Smooth muscle cell (in vitro differentiated cells): Measurements from ENCODE around the gene PRKAG2. TPM values are rescaled to one million over a fixed set of nuclear protein-coding genes. Genes with fewer than 3 reads are reported as not detected.

Experiments used
- DNase-seq: peaks from one replicate; lab custom pipeline; 2025; ENCODE audit not compliant: unreplicated experiment; lab: John Stamatoyannopoulos, UW
- H2AFZ ChIP-seq: fragments of 200-600 bp; sonication (generic); 2 replicates; pipeline ENCODE4 v1.6.0; 2016; ENCODE audit warnings: antibody characterized with exemption, low read depth, mild to moderate bottlenecking
- H3F3A ChIP-seq: fragments of 200-600 bp; sonication (generic); 2 replicates; pipeline ENCODE4 v1.6.0; 2017; ENCODE audit warnings: antibody characterized with exemption, low read depth
- H3K27ac ChIP-seq: fragments of 200-600 bp; sonication (generic); 2 replicates; pipeline ENCODE4 v1.5.1; 2016; ENCODE audit warnings: low read depth, mild to moderate bottlenecking
- H3K27me3 ChIP-seq: fragments of 200-600 bp; sonication (generic); 2 replicates; pipeline ENCODE4 v1.6.1; 2016; ENCODE audit warnings: low read depth, mild to moderate bottlenecking
- H3K36me3 ChIP-seq: fragments of 200-600 bp; sonication (generic); 2 replicates; pipeline ENCODE4 v1.5.1; 2016; ENCODE audit warnings: low read depth
- H3K4me1 ChIP-seq: fragments of 200-600 bp; sonication (generic); 2 replicates; pipeline ENCODE4 v1.5.1; 2016; ENCODE audit warnings: low read depth
- H3K4me2 ChIP-seq: fragments of 200-600 bp; sonication (generic); 2 replicates; pipeline ENCODE4 v1.6.0; 2016; ENCODE audit warnings: mild to moderate bottlenecking
- H3K4me3 ChIP-seq: fragments of 200-600 bp; sonication (generic); 2 replicates; pipeline ENCODE4 v1.5.1; 2016; ENCODE audit warnings: mild to moderate bottlenecking
- H3K79me2 ChIP-seq: fragments of 200-600 bp; sonication (generic); 2 replicates; pipeline ENCODE4 v1.6.0; 2016; ENCODE audit warnings: low read depth, mild to moderate bottlenecking
- H3K9ac ChIP-seq: fragments of 200-600 bp; sonication (generic); 2 replicates; pipeline ENCODE4 v1.6.0; 2016; ENCODE audit warnings: low read depth
- H3K9me3 ChIP-seq: fragments of 200-600 bp; sonication (generic); replicated peaks from 2 replicates; pipeline ENCODE4 v1.5.1; 2016; ENCODE audit warnings: low read depth
- H4K20me1 ChIP-seq: fragments of 200-600 bp; sonication (generic); 2 replicates; pipeline ENCODE4 v1.6.0; 2016; ENCODE audit warnings: low read depth
- CTCF ChIP-seq: fragments of 200-600 bp; sonication (generic); IDR thresholded peaks from 2 replicates; pipeline ENCODE4 v1.5.1; 2017; ENCODE audit warnings: borderline replicate concordance, mild to moderate bottlenecking, antibody characterized with exemption; ENCODE audit not compliant: insufficient read depth, poor library complexity, severe bottlenecking
- WGBS: methylation state at CpG from one replicate; pipeline ENCODE4 v1.1.7; 2016; ENCODE audit warnings: low lambda C conversion rate; 5-methylcytosine and 5-hydroxymethylcytosine counted together
- polyA plus RNA-seq: library from polyadenylated mRNA; unstranded; fragments of >200 nt; fragmentation: Nextera tagmentation; extraction: Ambion mirVana; gene quantifications from 2 replicates; pipeline ENCODE4 v1.2.1, GENCODE V29; 2016
- total RNA-seq: library from RNA; depleted of rRNA; stranded (reverse); fragments of >200 nt; gene quantifications from 2 replicates; pipeline ENCODE4 v1.2.3, GENCODE V29; 2014

PRKAG2 gene
- total and polyA plus RNA-seq, 2 experiments from 2014 or later, result 3.5 to 3.9 TPM

DNA sequence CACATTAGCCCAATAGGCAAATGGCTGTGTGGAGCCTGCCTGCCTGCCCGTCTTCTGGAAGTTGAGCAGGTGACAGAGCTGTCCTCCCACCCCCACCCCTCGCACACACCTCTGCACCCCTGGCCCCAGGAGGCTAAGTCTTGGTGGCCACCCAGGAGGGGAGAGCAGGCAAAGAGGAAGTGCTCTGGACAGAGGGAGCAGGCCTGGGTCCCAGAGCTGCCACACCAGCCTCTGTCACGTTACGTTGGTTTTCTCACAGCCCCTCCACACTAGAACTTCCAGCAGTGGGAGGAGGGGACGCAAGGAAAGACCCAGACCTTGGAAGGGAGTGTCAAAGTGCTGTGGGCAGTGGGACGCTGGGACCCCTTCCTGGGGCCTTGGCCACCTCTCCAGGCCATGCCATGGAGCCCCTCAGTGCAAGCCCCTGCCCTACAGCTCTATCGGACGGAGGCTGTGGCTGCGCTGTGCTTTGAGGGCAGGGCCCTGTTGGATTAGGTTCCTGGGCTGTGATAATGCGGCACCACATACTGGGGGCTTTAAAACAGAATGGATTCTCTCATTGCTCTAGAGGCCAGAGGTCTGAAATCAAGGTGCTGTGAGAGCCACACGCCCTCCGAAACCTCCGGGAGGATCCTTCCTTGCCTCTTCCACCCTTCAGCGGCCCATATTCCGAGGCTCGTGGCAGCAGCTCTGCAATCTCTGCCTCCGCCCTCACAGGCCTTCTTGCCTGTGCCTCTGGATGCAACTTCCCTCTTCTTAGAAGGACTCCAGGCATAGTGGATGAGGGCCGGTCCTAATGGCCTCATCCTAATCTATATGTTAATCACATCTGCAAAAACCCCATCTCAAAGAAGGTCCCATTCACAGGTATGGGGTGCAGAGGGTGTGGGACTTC, 9.9 kb downstream of the PRKAG2 start:
- no peak overlapping the region for H2AFZ ChIP-seq
- no peaks in the 10 kb centered on the region for H3K79me2 ChIP-seq
- WGBS, result 94% methylated on average over 18 of the region's 18 CpGs
- TF ChIP-seq CTCF, result no peak
- H3F3A ChIP-seq, result no peaks in the 10 kb centered on the region
- no peaks in the 10 kb centered on the region for H3K9me3 ChIP-seq
- no peaks in the 10 kb centered on the region for H3K4me1 ChIP-seq
- H3K4me3 ChIP-seq, result no peak overlapping the region
- no peaks in the 10 kb centered on the region for H3K27me3 ChIP-seq
- H3K4me2 ChIP-seq, result no peak overlapping the region
- no peak for DNase-seq
- H4K20me1 ChIP-seq, result no peaks in the 10 kb centered on the region
- no peaks in the 10 kb centered on the region for H3K36me3 ChIP-seq
- no peak overlapping the region for H3K9ac ChIP-seq
- no peak overlapping the region for H3K27ac ChIP-seq

DNA sequence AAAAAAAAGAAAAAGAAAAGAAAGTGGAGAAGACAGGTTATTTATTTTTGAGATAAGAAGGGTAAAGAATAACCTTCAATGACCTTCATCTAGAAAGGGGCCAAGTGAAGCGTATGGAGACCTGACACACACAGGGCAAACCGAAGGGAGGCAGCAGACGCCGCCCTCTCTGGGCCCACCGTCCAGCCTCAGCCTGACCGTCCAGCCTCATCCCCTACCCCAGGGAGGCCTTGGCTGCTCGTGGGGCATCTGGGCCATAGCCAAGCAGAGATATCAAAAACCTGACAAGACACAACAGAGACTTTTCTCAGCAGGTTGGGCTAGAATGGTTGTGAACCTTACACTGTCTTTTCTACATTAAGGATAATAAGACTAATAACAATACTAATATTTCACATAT, 10.9 kb downstream of the PRKAG2 start:
- H3K9me3 ChIP-seq, result no peaks in the 10 kb centered on the region
- no peak for TF ChIP-seq CTCF
- no peak overlapping the region for H2AFZ ChIP-seq
- H3F3A ChIP-seq, result no peaks in the 10 kb centered on the region
- H3K36me3 ChIP-seq, result no peaks in the 10 kb centered on the region
- no peak overlapping the region for H3K27ac ChIP-seq
- H3K79me2 ChIP-seq, result no peaks in the 10 kb centered on the region
- 92% methylated on average over 7 of the region's 7 CpGs for WGBS
- no peaks in the 10 kb centered on the region for H3K27me3 ChIP-seq
- DNase-seq, result no peak
- H3K4me3 ChIP-seq, result no peak overlapping the region
- no peaks in the 10 kb centered on the region for H3K4me1 ChIP-seq
- H3K4me2 ChIP-seq, result no peak overlapping the region
- H4K20me1 ChIP-seq, result no peaks in the 10 kb centered on the region
- no peak overlapping the region for H3K9ac ChIP-seq

DNA sequence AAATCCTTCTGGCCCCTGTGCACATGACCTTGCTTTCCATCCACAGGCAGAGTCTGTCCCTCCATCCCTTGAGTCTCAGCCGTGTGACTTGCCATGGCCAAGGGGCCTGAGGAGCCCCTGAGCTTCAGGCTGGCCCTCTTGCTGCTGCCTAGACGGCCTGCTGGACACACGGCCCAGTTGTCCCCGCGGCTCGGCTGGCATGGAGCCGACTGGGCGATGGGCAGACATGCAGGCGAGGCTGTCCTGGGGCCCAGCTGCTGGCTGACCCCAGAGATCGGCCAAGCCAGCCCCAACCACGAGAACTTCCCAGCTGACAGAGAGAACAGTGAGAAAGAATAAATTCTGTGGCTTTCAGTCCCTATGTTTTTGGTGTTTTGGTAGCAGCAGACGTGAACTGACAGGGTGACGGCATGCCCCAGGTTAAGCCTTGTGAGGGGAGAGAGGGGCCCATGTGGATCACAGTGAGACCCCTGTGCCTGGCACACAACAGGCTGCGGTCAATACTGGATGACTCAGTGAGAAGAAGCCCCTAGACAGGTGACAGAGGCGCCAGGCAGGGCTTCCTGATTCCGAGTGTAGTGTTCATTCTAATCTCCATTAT, 11.7 kb downstream of the PRKAG2 start:
- H3K4me1 ChIP-seq, result no peaks in the 10 kb centered on the region
- 90% methylated on average over 16 of the region's 16 CpGs for WGBS
- H3K9ac ChIP-seq, result no peak overlapping the region
- H3K79me2 ChIP-seq, result no peaks in the 10 kb centered on the region
- no peaks in the 10 kb centered on the region for H4K20me1 ChIP-seq
- no peaks in the 10 kb centered on the region for H3K36me3 ChIP-seq
- no peak for DNase-seq
- no peak overlapping the region for H3K4me3 ChIP-seq
- no peak overlapping the region for H2AFZ ChIP-seq
- H3K4me2 ChIP-seq, result no peak overlapping the region
- no peak for TF ChIP-seq CTCF
- H3K27me3 ChIP-seq, result no peaks in the 10 kb centered on the region
- H3K9me3 ChIP-seq, result no peaks in the 10 kb centered on the region
- H3F3A ChIP-seq, result no peaks in the 10 kb centered on the region
- H3K27ac ChIP-seq, result no peak overlapping the region

- WGBS, result 94% methylated on average over 6 of the region's 6 CpGs
- no peaks in the 10 kb centered on the region for H3K79me2 ChIP-seq
- no peak overlapping the region for H3K9ac ChIP-seq
- no peaks in the 10 kb centered on the region for H4K20me1 ChIP-seq
- H3K4me1 ChIP-seq, result no peaks in the 10 kb centered on the region
- no peak for DNase-seq
- H3K36me3 ChIP-seq, result no peaks in the 10 kb centered on the region
- H3K27ac ChIP-seq, result no peak overlapping the region
- H3F3A ChIP-seq, result no peaks in the 10 kb centered on the region
- no peak overlapping the region for H2AFZ ChIP-seq
- no peaks in the 10 kb centered on the region for H3K27me3 ChIP-seq
- no peaks in the 10 kb centered on the region for H3K9me3 ChIP-seq
- no peak for TF ChIP-seq CTCF
- no peak overlapping the region for H3K4me3 ChIP-seq
- no peak overlapping the region for H3K4me2 ChIP-seq
Observed at GRCh38 chr7:151864561-151864960, 12.4 kb downstream of the PRKAG2 start.
